ENCODE data around the gene KIAA1549. TPM values are rescaled to one million over a fixed set of nuclear protein-coding genes. Genes with fewer than 3 reads are reported as not detected.

KIAA1549 gene
- total RNA-seq, 4 donors from 2014 or later: 0.11 to 2.1 (median 0.28) TPM

GRCh38 chr7:138932870-138933269 lies 48.3 kb downstream of the KIAA1549 start:
- no peak for DNase-seq

GRCh38 chr7:138932427-138932826 lies 48.8 kb downstream of the KIAA1549 start:
- no peak for DNase-seq
- H3K9me3 ChIP-seq: no peaks in the 10 kb centered on the region

More at GRCh38 chr7:138932870-138933269, 48.3 kb downstream of the KIAA1549 start:
- no peak for TF ChIP-seq CTCF (IDR thresholded peaks at IDR 0.05)
- TF ChIP-seq POLR2A (IDR thresholded peaks at IDR 0.05): no peak
- Histone ChIP-seq H3K27me3 (no peaks in the 10 kb centered on the region), H3K27ac (no peak overlapping the region), H3K4me3 (no peak overlapping the region), H3K4me1 (peaks cover 0 to 17% (median 4%) of the 10 kb centered on the region in 3 donors), H3K9me3 (no peaks in the 10 kb centered on the region), H3K36me3 (no peaks in the 10 kb centered on the region)
- intact Hi-C loops (cut with DNase I): no loop called here
- 82 to 85% methylated on average over 12 of the region's 12 CpGs for WGBS, 2 donors

GRCh38 chr7:138929969-138930368 lies 51.2 kb downstream of the KIAA1549 start:
- intact Hi-C loops (cut with DNase I): no loop called here
- H3K27me3 ChIP-seq: no peaks in the 10 kb centered on the region
- no peaks in the 10 kb centered on the region for H3K9me3 ChIP-seq
- H3K36me3 ChIP-seq: no peaks in the 10 kb centered on the region
- 81 to 92% methylated on average over 1 of the region's 1 CpG for WGBS, 2 donors
- H3K27ac ChIP-seq: no peak overlapping the region
- TF ChIP-seq CTCF (IDR thresholded peaks at IDR 0.05) (no peak), POLR2A (IDR thresholded peaks at IDR 0.05) (no peak)
- H3K4me3 ChIP-seq: no peak overlapping the region
- no peak for DNase-seq
- H3K4me1 ChIP-seq: peaks cover 0 to 6% (median 0%) of the 10 kb centered on the region in 3 donors

More at GRCh38 chr7:138932427-138932826, 48.8 kb downstream of the KIAA1549 start:
- WGBS, 2 donors: 94 to 96% methylated on average over 5 of the region's 5 CpGs
- H3K36me3 ChIP-seq: no peaks in the 10 kb centered on the region
- H3K27me3 ChIP-seq: no peaks in the 10 kb centered on the region
- intact Hi-C loops (cut with DNase I): no loop called here
- H3K4me3 ChIP-seq: no peak overlapping the region
- peaks cover 0 to 17% (median 4%) of the 10 kb centered on the region in 3 donors for H3K4me1 ChIP-seq
- H3K27ac ChIP-seq: no peak overlapping the region
- no peak for TF ChIP-seq CTCF (IDR thresholded peaks at IDR 0.05)
- no peak for TF ChIP-seq POLR2A (IDR thresholded peaks at IDR 0.05)

- no peak overlapping the region for H3K27ac ChIP-seq
- DNase-seq: no peak
- H3K4me3 ChIP-seq: no peak overlapping the region
- intact Hi-C loops (cut with DNase I): no loop called here
- no peaks in the 10 kb centered on the region for H3K36me3 ChIP-seq
- no peaks in the 10 kb centered on the region for H3K4me1 ChIP-seq
- no peaks in the 10 kb centered on the region for H3K9me3 ChIP-seq
- 79 to 84% methylated on average over 8 of the region's 8 CpGs for WGBS, 2 donors
- H3K27me3 ChIP-seq: no peaks in the 10 kb centered on the region
- no peak for TF ChIP-seq CTCF (IDR thresholded peaks at IDR 0.05)
- no peak for TF ChIP-seq POLR2A (IDR thresholded peaks at IDR 0.05)
These were observed 55.0 kb downstream of the KIAA1549 start for GRCh38 chr7:138926241-138926612.

- no peak for DNase-seq
- no peaks in the 10 kb centered on the region for H3K4me1 ChIP-seq
- intact Hi-C loops (cut with DNase I): no loop called here
- H3K36me3 ChIP-seq: no peaks in the 10 kb centered on the region
- H3K27me3 ChIP-seq: no peaks in the 10 kb centered on the region
- no peak for TF ChIP-seq CTCF (IDR thresholded peaks at IDR 0.05)
- no peak for TF ChIP-seq POLR2A (IDR thresholded peaks at IDR 0.05)
- no peak overlapping the region for H3K27ac ChIP-seq
- WGBS, 2 donors: 76 to 79% methylated on average over 9 to 14 of the region's 17 CpGs
- no peak overlapping the region for H3K4me3 ChIP-seq
- no peaks in the 10 kb centered on the region for H3K9me3 ChIP-seq
These were observed 56.5 kb downstream of the KIAA1549 start for GRCh38 chr7:138924501-138925225.
